D721Med (cell line): ENCODE measurements around the gene RNF7.

ENCODE experiments used
- DNase-seq: peaks from one replicate; pipeline ENCODE4 v3.0.0; 2011; ENCODE audit warnings: low spot score; ENCODE audit not compliant: insufficient read length
- FAIRE-seq: peaks from 2 replicates; lab custom pipeline; 2011; peaks lifted over from hg19 to GRCh38; lab: Jason Lieb, UNC
- CTCF ChIP-seq: IDR thresholded peaks from 2 replicates; pipeline ENCODE4 v1.5.1; 2012; ENCODE audit warnings: mild to moderate bottlenecking, control low read depth; ENCODE audit not compliant: insufficient read depth; ENCODE audit errors: missing control alignments

The RNF7 gene

GRCh38 chr3:141708367-141708766 lies 29.7 kb upstream of the RNF7 start:
- DNase-seq (no peak), FAIRE-seq (no peak)
- no peak for TF ChIP-seq CTCF

- FAIRE-seq (no peak), DNase-seq (no peak)
- no peak for TF ChIP-seq CTCF
Observed at GRCh38 chr3:141709126-141709770, 28.9 kb upstream of the RNF7 start.

GRCh38 chr3:141710121-141710520 lies 28.0 kb upstream of the RNF7 start:
- no peak for TF ChIP-seq CTCF
- DNase-seq, result no peak
- no peak for FAIRE-seq

- FAIRE-seq, result no peak
- no peak for DNase-seq
- TF ChIP-seq CTCF, result no peak
Observed at GRCh38 chr3:141710888-141711616, 27.0 kb upstream of the RNF7 start.

- DNase-seq (no peak), FAIRE-seq (no peak)
- no peak for TF ChIP-seq CTCF
Observed at GRCh38 chr3:141714671-141715070, 23.4 kb upstream of the RNF7 start.

GRCh38 chr3:141722081-141722480 lies 16.0 kb upstream of the RNF7 start:
- no peak for DNase-seq
- no peak for TF ChIP-seq CTCF
- FAIRE-seq, result no peak

- DNase-seq (no peak), FAIRE-seq (no peak)
- TF ChIP-seq CTCF, result no peak
Observed at GRCh38 chr3:141722648-141723047, 15.4 kb upstream of the RNF7 start.
